NCI-H2227 treated with DMSO at 0.1 percent for 48 hours (cell line): ENCODE measurements around the gene ARHGAP26.

ENCODE experiments used
- DNase-seq: peaks from one replicate; lab custom pipeline; 2025; lab: John Stamatoyannopoulos, UW

The ARHGAP26 gene

DNA sequence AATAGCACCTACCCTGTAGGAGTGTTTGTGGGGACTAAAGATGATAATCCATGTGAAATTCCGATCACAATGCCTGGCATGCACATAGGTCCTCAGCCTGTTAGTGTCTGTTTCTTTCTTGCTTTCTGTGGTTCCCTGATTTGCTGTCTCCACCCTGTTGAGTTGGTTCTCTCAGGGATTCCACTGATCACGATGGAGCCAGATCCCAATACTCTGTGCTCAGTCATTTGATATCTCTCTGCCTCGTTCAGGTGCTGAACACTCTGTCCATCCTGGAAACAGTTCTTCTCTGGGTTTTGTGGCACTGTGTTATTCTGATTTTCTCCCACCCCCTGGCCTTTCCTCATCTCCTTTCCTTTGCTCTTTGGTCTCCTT, 60.8 kb downstream of the ARHGAP26 start:
- no peak for DNase-seq

DNA sequence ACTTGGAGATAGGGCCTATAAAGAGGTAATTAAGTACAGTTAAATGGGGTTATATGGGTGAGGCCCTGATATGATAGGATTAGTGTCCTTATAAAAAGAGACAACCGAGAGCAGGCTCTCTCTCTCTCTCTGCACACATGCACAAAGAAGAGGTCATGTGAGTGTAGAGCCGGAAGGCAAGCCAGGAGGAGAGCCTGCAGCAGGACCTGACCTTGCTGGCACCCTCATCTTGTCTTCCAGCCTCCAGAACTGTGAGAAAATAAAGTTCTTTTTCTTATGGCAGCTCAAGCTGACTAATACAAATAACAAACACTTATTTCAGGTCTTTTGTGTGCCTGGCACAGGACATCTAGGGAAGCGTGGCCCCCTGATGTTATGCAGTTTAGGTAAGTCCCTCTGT, 62.1 kb downstream of the ARHGAP26 start:
- DNase-seq, result no peak

DNA sequence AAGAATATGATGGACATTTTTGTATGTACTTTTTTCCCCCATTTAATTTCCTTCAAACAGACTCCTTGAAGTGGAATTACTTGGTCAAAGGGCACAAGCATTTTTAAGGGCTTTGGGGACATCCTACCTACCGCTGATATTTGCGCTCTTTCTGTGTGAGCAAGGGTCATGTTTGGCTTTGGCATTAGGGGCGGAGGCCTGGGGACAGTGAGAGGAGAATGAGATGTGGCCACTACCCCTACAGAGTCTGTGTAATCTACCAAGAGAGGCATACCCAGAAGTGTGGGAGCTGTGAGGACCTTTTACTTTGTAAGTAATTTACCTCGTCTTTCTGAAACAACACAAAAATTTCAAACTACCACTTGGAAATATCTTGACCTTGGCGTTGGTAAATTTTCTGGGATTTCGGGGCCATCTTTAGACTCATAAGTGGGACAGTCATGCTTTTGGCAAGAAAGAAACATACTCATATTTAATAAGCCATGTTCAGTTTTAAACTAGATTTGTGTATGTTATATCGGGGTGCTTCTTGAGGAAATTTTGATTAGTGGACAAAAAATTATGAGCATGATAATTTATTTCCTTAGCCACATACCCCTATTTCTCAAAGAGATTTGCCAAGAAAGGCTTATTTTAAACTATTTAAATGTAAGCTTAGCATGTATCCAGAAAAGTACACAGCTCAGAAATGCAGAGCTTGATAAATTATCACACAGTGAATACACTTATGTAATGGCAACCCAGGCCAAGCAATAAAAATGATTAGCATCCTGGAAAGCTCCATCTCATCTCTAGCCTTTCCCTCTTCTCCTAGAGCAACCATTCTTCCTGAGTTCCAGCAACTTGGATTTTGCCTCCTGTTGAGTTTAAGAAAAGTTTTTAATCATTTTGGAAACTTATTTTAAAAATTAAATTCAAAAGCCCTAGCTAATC, 63.6 kb downstream of the ARHGAP26 start:
- no peak for DNase-seq

DNA sequence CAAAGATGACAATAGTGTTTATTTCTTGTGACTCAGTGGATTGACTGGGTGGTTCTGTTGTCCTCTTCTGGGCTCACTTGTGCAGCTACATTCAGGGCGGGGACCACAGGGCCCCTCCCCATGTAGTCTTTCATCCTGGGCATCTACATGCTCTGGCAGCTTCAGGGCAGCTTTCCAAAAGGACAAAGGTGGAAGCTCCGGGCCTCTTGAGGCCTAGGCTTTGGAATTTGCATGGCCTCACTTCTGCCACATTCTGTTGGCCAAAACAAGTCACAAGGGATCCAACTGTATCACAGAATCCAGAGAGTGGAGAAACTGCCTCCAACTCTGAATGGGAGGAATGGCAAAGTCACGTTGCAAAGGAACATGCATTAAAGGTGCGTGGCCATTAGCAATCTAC, 64.3 kb downstream of the ARHGAP26 start:
- DNase-seq, result no peak

DNA sequence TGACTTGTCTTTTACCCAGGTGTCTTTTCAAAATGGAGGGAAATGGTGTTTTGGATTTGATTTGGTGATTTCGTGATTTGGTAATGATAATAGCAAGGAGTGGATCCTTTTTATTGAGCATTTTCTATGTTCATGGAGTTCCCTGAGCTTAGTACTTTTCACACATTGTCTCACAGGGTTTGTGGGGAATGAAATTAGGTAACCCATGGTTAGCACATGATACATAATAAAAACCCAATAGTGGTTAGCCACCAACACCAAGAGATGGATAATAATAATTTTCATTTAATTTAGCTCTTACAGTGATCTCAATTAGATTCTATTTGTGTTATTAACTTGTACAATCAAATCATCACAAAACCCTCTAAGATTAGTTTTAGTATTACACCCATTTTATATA, 65.4 kb downstream of the ARHGAP26 start:
- no peak for DNase-seq

DNA sequence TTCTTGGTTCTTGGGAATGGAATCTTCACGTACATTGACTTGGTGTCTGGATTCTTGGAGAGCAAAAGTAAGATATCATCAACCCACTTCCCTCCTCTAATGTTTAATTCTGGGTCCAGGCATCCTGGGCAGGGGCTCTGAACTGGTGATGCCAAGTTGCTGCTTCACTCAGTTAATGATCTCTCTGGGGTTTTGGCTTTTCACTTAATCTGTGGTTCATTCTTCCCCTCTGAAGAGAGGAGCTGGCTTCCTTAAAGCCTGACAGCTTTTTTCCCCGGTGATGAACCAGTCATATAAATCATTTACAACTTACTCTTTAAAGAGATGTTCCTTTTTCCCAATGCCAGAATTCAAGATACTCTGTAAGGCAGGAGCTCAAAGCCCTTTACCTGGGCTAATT, 65.9 kb downstream of the ARHGAP26 start:
- DNase-seq, result no peak

DNA sequence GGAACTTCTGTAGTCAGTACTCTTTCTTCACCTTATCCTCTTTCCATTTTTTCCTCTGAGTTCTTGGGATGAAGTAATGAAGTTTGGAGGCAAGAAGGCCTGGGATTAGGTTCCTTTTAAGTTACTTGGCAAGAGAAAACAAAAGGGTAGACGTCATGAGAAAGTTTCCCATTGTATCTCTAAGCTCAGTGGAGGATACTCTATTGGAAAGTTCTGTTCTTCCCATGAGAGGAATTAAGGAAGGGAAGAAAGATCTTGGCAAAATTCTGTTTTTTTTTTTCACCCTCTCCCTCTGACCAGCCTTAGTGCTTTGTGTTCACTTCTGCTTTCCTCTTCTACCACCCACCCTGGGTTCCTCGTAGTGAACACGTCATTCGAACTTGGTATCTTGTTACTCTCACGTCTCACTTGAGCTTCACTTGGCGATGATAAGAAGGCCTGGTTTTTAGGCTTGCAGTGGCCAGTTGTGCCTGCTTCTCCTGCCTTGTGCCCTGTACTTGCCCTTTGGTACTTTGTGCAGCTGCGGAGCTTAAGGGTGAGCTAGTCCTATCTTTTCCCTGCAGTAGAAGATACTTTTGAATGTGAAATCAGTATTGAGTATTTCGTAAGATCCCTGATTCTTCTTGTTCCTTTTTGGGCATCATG, 67.0 kb downstream of the ARHGAP26 start:
- no peak for DNase-seq

DNA sequence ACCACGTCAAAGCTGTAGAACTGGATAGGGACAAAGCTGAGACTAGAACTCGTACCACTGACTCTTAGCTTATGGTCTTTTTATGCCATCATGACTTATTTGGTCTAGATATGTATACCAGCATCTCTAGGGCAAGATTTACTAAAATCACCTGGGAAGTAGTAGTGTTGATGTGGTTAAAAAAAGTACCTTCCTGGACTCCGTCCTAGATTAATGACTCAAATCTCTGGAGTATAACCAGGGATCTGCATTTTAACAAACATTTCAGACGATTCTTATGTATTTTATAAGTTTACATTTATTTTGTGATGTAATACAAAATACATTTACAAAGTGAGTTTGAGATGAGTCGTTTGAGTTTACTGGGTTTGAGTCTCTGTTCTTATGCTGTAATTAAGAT, 68.7 kb downstream of the ARHGAP26 start:
- DNase-seq, result no peak

DNA sequence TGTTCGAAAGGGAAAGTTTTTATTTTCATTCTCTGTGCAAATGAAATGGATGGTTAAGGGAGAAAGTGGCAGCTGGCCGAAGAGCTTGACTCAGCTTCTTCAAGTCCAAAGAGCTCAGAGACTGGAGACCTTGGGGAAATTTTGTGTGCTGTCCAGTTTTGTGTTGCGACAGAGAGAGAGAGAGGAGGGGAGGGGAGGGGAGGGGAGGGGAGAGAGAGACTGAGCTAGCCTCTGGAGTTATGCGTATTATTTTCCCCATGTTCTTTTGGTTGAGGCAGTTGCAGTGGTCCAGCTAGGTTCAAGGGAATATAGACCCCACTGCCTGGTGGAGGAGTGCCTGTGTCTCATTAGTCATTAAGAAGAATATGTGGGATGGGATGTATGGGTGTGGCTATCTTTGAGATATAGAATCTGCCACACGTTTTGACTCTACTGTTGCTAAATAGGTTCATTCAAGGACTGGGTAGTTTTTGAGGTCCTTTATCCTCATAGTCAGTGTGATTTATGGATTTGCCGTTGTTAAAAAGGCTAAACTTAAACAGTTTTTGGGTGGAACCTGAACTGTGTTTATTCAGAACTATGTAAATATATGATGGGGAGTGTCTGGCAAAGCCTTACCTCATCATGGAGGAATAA, 69.7 kb downstream of the ARHGAP26 start:
- DNase-seq, result no peak

DNA sequence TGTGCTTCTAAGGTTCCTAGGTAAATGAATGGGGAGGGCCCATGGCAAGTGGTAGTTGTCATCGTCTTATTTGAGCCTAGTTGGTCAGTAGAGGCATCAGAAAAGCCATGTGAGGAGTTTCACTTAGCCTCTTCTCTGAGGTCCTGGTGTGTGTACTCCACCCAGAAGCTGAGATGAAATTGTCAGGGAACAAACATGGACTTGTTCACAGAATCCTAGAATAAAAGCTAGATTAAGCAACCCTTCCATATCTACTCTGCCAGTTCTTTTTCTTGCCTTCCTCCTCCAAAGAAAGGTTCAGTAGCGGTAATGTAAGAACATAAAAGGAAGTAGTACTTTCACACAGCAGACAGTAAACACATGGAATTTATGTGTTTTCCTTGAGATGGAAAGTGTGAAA, 70.4 kb downstream of the ARHGAP26 start:
- no peak for DNase-seq

DNA sequence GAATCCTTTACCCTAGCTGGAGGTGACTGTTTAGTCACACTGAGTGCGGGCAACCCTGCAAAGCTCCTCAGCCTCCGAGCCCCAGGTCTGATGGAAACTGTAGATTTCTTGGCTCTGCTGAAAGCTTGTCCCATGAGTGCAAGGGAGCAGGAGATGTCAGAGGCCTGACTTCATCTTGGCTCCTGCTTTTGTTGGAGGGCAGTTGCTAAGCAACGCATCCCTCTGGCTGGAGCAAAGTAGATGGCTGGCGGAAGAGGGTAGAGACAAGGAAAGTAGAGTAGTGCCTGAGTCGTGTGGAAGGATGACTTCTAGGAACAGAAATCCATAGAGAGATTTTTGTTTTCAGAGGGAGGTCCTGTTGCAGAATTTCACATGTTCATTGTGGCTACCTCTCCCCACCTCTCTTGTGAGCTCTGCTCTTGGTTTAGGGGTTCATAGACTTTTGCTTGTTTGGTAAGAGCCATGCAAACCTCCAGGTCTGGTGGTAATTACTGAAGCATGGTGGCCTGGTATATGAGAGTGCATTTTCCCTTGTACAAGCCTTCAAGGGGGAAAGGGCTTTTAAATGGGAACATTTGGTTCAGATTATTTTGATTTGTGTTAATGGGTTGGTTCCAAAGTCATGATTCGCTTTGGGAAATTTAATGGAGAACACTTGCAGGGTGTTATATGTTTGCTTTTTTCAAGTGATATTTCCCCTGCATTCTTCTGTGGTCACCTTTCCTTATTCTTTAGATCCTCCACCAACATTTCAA, 71.5 kb downstream of the ARHGAP26 start:
- no peak for DNase-seq

DNA sequence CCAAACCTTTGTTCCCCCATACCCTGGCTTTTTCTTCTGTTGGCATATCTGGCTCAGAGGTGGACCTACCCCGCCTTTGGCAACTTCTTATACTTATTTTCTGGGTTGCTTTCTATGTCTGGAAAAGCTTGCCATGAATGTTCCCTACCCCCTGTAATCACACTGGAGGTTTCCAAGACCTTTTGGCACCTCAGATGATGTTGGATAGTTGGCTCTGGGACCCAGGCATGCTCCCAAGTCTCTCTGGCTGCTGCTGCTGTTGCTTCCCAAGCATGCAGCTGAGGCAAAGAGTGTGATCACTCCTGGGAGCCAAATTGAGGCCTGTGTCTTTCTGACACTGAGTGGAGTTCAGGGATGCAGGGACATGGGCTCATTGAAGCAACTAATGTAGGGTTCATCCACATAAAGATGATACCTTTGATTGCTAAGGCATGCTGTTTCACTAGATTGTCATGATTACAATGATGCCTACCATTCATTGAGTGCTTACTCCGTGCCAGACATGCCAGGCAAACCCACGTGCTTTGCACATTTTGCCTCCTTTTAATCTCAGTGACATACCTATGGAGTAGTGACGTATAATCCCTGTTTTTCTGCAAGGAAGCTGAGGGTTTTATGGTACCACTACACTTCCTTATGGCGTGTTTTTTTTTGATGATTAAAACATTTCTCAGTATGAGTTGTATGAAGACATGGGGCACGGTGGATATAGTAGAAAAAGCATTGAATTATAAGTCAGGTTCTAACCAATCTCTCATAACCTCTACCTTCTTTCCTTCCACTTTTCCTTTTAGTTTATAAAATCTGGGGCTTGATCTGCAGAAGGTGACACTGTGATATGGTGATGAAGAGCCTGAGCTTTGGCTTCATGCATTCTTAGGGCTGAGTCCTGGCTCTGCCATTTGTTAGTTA, 73.1 kb downstream of the ARHGAP26 start:
- DNase-seq, result no peak

DNA sequence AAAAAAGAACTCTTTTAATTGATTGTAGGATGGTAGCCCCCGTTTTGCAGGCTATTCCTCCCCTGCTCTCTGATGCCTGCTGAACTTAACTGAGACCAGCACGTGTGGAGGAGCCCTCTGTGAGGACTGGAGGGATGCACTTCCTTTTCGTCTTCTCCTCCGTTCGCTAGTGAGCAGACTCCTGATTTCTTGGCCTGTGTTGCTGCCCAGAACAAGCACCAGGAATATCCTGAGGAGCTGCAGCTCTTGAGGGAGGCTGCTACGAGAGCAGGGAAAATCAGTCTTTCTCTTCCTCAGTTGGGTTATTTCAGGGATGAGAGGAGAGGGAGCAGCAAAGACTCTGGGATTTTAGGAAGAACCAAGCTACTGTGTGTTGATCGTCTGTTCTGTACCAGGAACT, 74.7 kb downstream of the ARHGAP26 start:
- DNase-seq, result no peak

DNA sequence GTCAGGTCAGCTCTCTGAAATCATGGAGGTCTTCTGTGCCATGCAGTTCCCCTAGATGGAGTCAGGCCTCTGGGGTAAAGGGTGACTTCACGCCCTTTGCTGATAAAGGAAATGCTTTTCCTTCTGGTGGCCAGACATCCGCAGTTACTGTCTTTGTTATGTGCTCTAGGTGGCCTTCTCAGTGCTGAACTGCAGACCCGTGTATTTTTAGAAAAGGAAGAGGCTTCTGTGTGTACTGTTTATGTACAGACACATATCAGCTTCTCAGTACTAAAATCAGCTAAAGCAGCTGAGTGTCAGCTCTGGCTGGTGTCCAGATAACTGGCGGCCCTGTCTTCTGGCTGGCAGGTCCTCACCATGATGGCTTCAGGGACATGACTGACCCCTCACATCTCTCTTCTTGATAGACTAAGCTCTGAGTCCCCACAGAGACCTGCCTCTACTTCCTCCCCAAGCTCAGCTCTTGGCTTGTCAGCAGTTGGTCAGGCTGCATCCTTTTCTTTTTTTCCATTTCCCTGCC, 75.3 kb downstream of the ARHGAP26 start:
- no peak for DNase-seq

DNA sequence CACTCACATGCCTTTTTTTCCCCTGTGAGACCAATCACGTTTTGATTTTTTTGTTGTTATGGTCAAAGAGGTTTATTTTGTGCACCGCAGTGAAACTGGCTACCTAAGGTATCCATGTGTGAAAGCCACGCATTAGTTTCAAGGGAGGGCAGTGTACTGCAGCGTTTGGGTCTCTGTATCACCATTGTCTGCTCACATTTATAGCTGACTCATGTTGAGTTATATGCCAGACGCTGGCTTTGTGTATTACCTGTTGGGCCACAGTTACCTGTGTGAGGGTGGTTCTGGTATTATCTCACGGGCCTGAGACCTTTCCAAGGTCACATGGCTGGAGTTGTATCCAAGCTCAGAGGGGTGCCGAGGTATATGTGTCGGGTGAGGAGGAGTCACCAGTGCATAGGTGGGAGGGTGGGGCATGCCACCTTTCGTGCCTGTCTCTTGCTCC, 75.8 kb downstream of the ARHGAP26 start:
- DNase-seq, result no peak

DNA sequence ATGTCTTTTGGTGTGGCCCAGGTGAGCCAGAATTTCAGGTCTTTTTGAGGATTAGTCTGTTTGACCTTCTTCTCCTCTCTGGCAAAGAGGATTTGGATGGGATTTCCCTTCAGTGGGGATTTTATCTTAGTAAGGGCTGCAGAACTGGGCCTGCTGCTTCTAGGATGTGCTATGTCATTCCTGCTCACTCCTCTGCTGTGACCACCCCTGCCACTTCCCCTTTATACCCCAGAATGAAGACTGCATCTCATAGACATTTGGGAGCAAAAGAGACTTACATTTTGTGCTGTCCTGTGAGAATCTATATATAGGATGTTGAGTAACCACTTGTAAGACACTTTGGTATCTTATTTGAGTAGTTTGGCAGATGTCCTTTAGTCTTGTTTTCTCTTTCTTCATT, 76.2 kb downstream of the ARHGAP26 start:
- DNase-seq, result no peak

DNA sequence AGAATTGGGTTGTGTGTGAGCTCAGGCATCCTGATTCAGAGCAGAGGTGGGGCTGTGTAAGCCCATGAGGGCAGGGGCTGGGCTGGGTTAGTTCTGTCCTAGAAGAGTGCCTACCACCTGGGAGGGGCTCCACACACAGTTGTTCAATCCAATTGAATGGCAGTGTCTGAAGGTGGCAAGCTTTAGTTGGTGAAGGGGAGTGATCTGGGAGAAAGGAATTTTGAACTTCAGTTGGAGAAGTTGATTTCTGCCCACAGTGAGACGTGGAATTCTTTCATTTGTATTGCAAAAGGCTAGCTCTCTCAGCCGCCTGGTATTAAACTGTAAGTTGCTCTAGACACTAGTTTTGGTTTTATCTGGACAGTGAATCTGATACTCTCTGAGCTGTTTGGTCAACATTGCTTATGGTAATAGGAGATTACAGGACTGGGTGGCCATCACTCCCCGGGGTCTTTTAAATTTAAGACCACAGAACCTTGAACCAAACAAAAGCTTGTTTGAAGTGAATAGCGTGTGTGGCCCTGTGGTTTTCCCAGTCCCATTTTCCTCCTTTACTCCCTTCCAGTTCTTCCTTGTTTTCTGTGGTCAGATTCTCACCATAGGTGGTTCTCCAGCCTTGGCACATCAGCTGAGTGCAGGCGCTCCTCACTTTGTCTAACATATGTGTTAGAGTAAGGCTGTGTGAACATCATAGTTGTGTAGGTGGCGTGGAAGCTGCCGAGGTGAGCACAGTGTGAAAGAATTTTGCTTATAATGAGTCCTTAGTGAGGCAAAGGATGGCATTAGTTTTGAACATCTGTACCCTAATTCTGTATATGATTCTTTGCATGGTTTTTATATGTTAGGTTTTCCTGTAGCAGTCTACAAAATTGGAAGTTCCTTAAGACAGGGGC, 78.0 kb downstream of the ARHGAP26 start:
- no peak for DNase-seq

DNA sequence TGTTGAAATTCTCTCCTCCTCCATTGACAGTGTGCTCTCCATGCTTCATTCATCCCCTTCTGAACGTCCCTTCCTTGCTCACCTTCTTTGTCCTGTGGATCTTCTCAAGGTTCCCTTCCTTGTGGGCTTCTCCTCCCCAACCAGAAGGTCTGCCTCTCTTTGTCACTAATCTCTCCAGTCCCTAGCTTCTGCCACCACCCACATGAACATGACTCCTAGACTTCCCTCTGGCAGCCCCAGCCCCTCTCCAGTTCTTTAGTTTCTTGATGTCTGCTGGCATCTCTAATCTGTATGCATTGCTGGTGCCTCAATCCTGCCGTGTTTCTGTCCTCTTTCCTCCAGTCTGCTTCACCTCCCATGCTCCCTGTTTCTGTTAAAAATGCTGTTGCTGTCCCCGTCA, 79.3 kb downstream of the ARHGAP26 start:
- no peak for DNase-seq

DNA sequence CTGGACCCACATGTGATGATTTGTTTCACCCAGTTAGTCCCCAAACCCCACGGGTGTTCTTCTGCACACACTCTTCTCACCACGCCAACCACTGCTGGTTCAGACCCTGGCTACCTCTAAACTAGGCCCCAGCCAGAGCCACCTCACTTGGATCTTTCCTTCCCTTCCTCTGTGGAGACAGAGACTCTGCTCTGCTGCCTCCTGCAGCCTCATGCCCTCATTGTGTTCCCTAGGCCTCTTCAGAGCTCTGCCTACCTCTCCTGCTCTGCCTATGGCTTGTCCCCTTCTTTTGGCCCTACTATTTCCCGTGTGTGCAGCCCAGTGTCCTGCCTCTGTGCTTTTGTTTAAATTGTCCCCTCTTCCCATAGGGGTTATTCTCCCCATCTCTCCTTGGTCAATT, 79.7 kb downstream of the ARHGAP26 start:
- DNase-seq, result no peak

DNA sequence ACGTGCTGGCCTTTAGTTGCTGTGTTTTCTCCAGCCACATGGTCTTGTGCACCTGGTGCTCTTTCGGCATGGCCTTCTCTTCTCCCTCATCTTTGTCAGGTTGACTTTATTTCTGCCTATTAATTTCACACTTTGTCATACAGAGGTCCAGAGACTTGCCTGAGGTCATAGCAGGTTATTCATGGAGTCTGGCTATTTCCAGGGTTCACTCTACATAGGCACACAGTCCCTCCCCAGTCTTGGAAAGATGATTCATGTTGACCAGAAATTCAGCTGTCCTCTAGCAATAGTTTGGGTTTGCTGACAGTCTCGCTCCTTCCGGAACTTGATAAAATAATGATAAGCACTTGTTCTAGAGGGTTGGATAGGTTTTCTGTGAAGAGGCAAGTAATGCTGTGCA, 81.6 kb downstream of the ARHGAP26 start:
- no peak for DNase-seq
